Parathyroid adenoma (tissue), 2 donors: ENCODE results near the gene LRP4.
A peak's percentile ranks its signal among the peaks of the same experiment; 100 is the strongest.
"Not testable (repeated sequence)": the region's sequence is repeated elsewhere in the genome, so short reads cannot be mapped to it uniquely, and the experiment has no call there.

ENCODE experiments used
- H2AFZ ChIP-seq: fragments of 300-600 bp; sonication (generic); one replicate; pipeline ENCODE4 v1.7.0; 2017; ENCODE audit warnings: antibody characterized with exemption, mild to moderate bottlenecking
- H3K27ac ChIP-seq: fragments of 300-600 bp; sonication (generic); one replicate; pipeline ENCODE4 v1.7.0; 2017
- H3K27me3 ChIP-seq: fragments of 300-600 bp; sonication (generic); one replicate; pipeline ENCODE4 v1.7.0; 2017; ENCODE audit warnings: low read length; ENCODE audit not compliant: control insufficient read depth, insufficient read depth
- H3K36me3 ChIP-seq: fragments of 300-600 bp; sonication (generic); one replicate; pipeline ENCODE4 v1.7.0; 2017; ENCODE audit warnings: low read length; ENCODE audit not compliant: control insufficient read depth, insufficient read depth
- H3K4me1 ChIP-seq: fragments of 300-600 bp; sonication (generic); one replicate; pipeline ENCODE4 v1.7.0; 2017; ENCODE audit warnings: control low read depth
- H3K4me2 ChIP-seq: fragments of 300-600 bp; sonication (generic); one replicate; pipeline ENCODE4 v1.7.0; 2017; ENCODE audit warnings: low read length
- H3K4me3 ChIP-seq: fragments of 300-600 bp; sonication (generic); one replicate; pipeline ENCODE4 v1.7.0; 2017; ENCODE audit warnings: low read depth, low read length
- H3K79me2 ChIP-seq: fragments of 300-600 bp; sonication (generic); one replicate; pipeline ENCODE4 v1.7.0; 2017; ENCODE audit warnings: control low read depth
- H3K9ac ChIP-seq: fragments of 300-600 bp; sonication (generic); one replicate; pipeline ENCODE4 v1.7.0; 2017; ENCODE audit warnings: mild to moderate bottlenecking
- H3K9me3 ChIP-seq: fragments of 300-600 bp; sonication (generic); one replicate; pipeline ENCODE4 v1.7.0; 2017; ENCODE audit warnings: low read length; ENCODE audit not compliant: control insufficient read depth
- CTCF ChIP-seq: fragments of 300-600 bp; sonication (generic); IDR thresholded peaks from one replicate; pipeline ENCODE4 v1.7.0; 2017; ENCODE audit warnings: antibody characterized with exemption, mild to moderate bottlenecking
- donor health status: primary hyperparathyroidism.

Gene LRP4

GRCh38 chr11:46918083-46918787 lies at the start of gene LRP4:
LRP4 (minus strand) TSS chr11:46918550; CDS start chr11:46918379, 171 bp downstream.
- H3K4me1 ChIP-seq: peaks cover 23% of the 10 kb centered on the region
- H3K4me3 ChIP-seq: peak within 1 kb of the TSS; percentile 53
- peak within 1 kb of the TSS; percentile 94 for H3K27ac ChIP-seq
- no peaks in the 10 kb centered on the region for H3K27me3 ChIP-seq
- peak within 1 kb of the TSS; percentile 78 for H2AFZ ChIP-seq
- no peak for TF ChIP-seq CTCF
- no peak within 1 kb of the TSS for H3K9ac ChIP-seq
- H3K9me3 ChIP-seq: no peaks in the 10 kb centered on the region
- no peaks in the 10 kb centered on the region for H3K36me3 ChIP-seq
- peak within 1 kb of the TSS; percentile 84 for H3K4me2 ChIP-seq
- H3K79me2 ChIP-seq: no peaks in the 10 kb centered on the region

- no peaks in the 10 kb centered on the region for H3K9me3 ChIP-seq
- H3K79me2 ChIP-seq: no peaks in the 10 kb centered on the region
- H2AFZ ChIP-seq: no peak overlapping the region
- no peak overlapping the region for H3K9ac ChIP-seq
- H3K4me3 ChIP-seq: no peak overlapping the region
- no peaks in the 10 kb centered on the region for H3K36me3 ChIP-seq
- no peaks in the 10 kb centered on the region for H3K27me3 ChIP-seq
- no peak for TF ChIP-seq CTCF
- H3K4me1 ChIP-seq: no peaks in the 10 kb centered on the region
- no peak overlapping the region for H3K27ac ChIP-seq
- no peak overlapping the region for H3K4me2 ChIP-seq
Measured at GRCh38 chr11:46967962-46968361, 49.6 kb upstream of the LRP4 start.

DNA sequence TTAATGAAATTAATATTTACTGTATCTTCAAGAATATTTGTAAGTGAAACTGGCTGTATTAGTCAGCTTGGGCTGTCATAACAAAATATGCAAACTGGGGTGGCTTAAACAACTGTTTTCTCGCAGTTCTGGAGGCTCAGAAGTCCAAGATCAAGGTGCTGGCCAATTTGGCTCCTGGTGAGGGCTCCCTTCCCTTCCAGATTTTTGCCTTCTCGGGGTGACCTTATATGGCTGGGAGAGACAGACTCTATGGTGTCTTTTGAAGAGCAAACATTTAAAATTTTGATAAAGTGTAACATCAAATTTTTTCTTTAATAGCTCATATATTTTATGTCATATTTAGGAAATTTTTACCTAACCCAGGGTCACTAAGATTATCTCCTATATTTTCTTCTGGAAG lies 48.4 kb upstream of the LRP4 start:
- Histone ChIP-seq H3K4me3 (no peak overlapping the region), H3K9me3 (no peaks in the 10 kb centered on the region)

DNA sequence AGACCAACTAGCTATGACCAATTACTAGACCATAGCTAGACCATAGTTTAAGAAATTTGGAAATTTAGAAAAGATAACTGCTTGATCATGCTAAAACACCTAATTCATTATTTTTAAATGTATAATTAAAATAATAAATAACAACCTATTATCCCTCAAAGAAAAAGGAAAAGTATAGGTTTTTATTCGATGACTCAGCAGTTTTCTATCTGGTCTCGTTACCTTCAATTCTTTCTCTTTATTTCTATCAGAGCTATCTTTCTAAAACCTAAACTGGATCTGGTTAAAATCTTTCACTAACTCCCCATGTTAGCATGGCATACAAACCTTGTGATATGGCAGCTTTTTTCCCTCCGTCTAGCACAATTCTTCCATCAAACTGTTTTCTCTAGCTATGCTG lies 45.5 kb upstream of the LRP4 start:
- Histone ChIP-seq H3K4me3 (no peak overlapping the region), H3K4me1 (no peaks in the 10 kb centered on the region), H3K79me2 (no peaks in the 10 kb centered on the region), H3K27ac (no peak overlapping the region), H3K4me2 (no peak overlapping the region), H3K9ac (no peak overlapping the region), H3K27me3 (no peaks in the 10 kb centered on the region), H3K9me3 (no peaks in the 10 kb centered on the region), H2AFZ (no peak overlapping the region), H3K36me3 (no peaks in the 10 kb centered on the region)
- no peak for TF ChIP-seq CTCF

More for the DNA sequence above, 48.4 kb upstream of the LRP4 start:
- no peaks in the 10 kb centered on the region for H3K79me2 ChIP-seq
- no peak overlapping the region for H2AFZ ChIP-seq
- no peak overlapping the region for H3K4me2 ChIP-seq
- TF ChIP-seq CTCF: no peak
- H3K4me1 ChIP-seq: no peaks in the 10 kb centered on the region
- no peaks in the 10 kb centered on the region for H3K27me3 ChIP-seq
- no peak overlapping the region for H3K27ac ChIP-seq
- H3K9ac ChIP-seq: no peak overlapping the region
- no peaks in the 10 kb centered on the region for H3K36me3 ChIP-seq

GRCh38 chr11:46961886-46962285 lies 43.5 kb upstream of the LRP4 start:
- not testable (repeated sequence) for H2AFZ ChIP-seq, H3K36me3 ChIP-seq, H3K4me2 ChIP-seq, H3K27ac ChIP-seq, H3K9ac ChIP-seq, H3K4me3 ChIP-seq, H3K4me1 ChIP-seq, H3K9me3 ChIP-seq, H3K27me3 ChIP-seq, H3K79me2 ChIP-seq
